B cell (primary cell): ENCODE data around the gene CDC14A. TPM values are rescaled to one million over a fixed set of nuclear protein-coding genes. Genes with fewer than 3 reads are reported as not detected.

Experiments used
- ATAC-seq: fragments of 200-7000 bp; cut with Tn5 transposase; one replicate; pipeline ENCODE4 v1.10.0; 2021; ENCODE audit warnings: low read depth, mild to moderate bottlenecking, moderate number of reproducible peaks, moderate library complexity
- CTCF ChIA-PET: fragments of 350-600 bp; sonication (Branson Sonifier 250); formaldehyde crosslinking; loops from one replicate; lab custom pipeline; 2021; ENCODE audit warnings: antibody characterized with exemption, inconsistent platforms; lab: Charles Lee
- POLR2A ChIA-PET: fragments of 350-600 bp; sonication (Branson Sonifier 250); formaldehyde crosslinking; loops from one replicate; lab custom pipeline; 2021; ENCODE audit warnings: antibody characterized with exemption; lab: Charles Lee
- DNase-seq: peaks from one replicate; pipeline ENCODE4 v3.0.0; 2013
- H2AFZ ChIP-seq: 2 replicates; pipeline ENCODE4 v1.6.1; 2012; ENCODE audit warnings: mild to moderate bottlenecking, low read depth, low read length; ENCODE audit not compliant: insufficient read depth, poor library complexity, severe bottlenecking
- H3K27ac ChIP-seq, 2 donors: 1 replicate in 1 of 2; 2 replicates in 1 of 2; pipeline ENCODE4 v1.5.1; 2012 to 2013; ENCODE audit warnings: low read length in 2 of 2, mild to moderate bottlenecking in 2 of 2, moderate library complexity in 1 of 2
- H3K27me3 ChIP-seq, 4 experiments: fragments of 200-600 bp in 1 of 4; sonication (generic) in 1 of 4; replicated peaks in 1 of 4; 1 replicate in 2 of 4; 2 replicates in 2 of 4; pipeline versions ENCODE4 v1.6.1 to v1.7.0; 2013 to 2016; ENCODE audit warnings: low read length in 3 of 4, mild to moderate bottlenecking in 2 of 4, mixed read lengths in 1 of 4, moderate library complexity in 1 of 4; ENCODE audit not compliant: insufficient read depth in 4 of 4, control insufficient read depth in 3 of 4; ENCODE audit errors: control extremely low read depth in 1 of 4
- H3K36me3 ChIP-seq, 2 experiments: replicated peaks in 1 of 2; 1 replicate in 1 of 2; 2 replicates in 1 of 2; pipeline versions ENCODE4 v1.6.1 to v1.7.1; 2013; ENCODE audit warnings: low read length in 1 of 2; ENCODE audit not compliant: insufficient read depth in 2 of 2, control insufficient read depth in 1 of 2; ENCODE audit errors: control extremely low read depth in 1 of 2, extremely low read depth in 1 of 2
- H3K4me1 ChIP-seq, 2 donors: fragments of 200-600 bp in 1 of 2; sonication (generic) in 1 of 2; 1 replicate in 1 of 2; 2 replicates in 1 of 2; pipeline versions ENCODE4 v1.5.1 to v1.6.1; 2013 to 2017; ENCODE audit warnings: low read length in 2 of 2; ENCODE audit not compliant: control insufficient read depth in 2 of 2, insufficient read depth in 2 of 2
- H3K4me2 ChIP-seq: replicated peaks from 2 replicates; pipeline ENCODE3; 2012; ENCODE audit warnings: mild to moderate bottlenecking, low read depth, low read length; ENCODE audit not compliant: poor library complexity, severe bottlenecking
- H3K4me3 ChIP-seq, 5 experiments: fragments of 200-600 bp in 1 of 5; sonication (generic) in 1 of 5; 1 replicate in 3 of 5; 2 replicates in 2 of 5; pipeline versions ENCODE4 v1.5.1 to v1.7.0; 2011 to 2016; ENCODE audit warnings: low read length in 4 of 5, mild to moderate bottlenecking in 4 of 5, low read depth in 2 of 5, control low read depth in 1 of 5, moderate library complexity in 1 of 5; ENCODE audit not compliant: insufficient read depth in 1 of 5; ENCODE audit errors: control extremely low read depth in 1 of 5, extremely low read depth in 1 of 5
- H3K79me2 ChIP-seq: fragments of 200-600 bp; sonication (generic); one replicate; pipeline ENCODE4 v1.6.0; 2016; ENCODE audit warnings: low read length; ENCODE audit not compliant: control insufficient read depth, insufficient read depth
- H3K9ac ChIP-seq: fragments of 200-600 bp; sonication (generic); 2 replicates; pipeline ENCODE4 v1.6.1; 2017; ENCODE audit warnings: mild to moderate bottlenecking, low read length, moderate library complexity
- H3K9me3 ChIP-seq, 3 donors: one replicate each; pipeline versions ENCODE4 v1.6.1 to v1.7.1; 2013; ENCODE audit warnings: low read length in 2 of 3; ENCODE audit not compliant: control insufficient read depth in 2 of 3, insufficient read depth in 1 of 3; ENCODE audit errors: control extremely low read depth in 1 of 3
- H4K20me1 ChIP-seq: 2 replicates; pipeline ENCODE4 v1.6.0; 2012; ENCODE audit warnings: mild to moderate bottlenecking, low read length; ENCODE audit not compliant: insufficient read depth, control insufficient read depth, poor library complexity, severe bottlenecking
- H3K27ac Mint-ChIP-seq: one replicate; pipeline ENCODE4 v1.8.0; 2021; ENCODE audit warnings: mixed read lengths
- H3K27me3 Mint-ChIP-seq: one replicate; pipeline ENCODE4 v1.8.0; 2021; ENCODE audit warnings: mixed read lengths
- H3K4me1 Mint-ChIP-seq: one replicate; pipeline ENCODE4 v1.8.0; 2021; ENCODE audit warnings: mixed read lengths
- H3K4me3 Mint-ChIP-seq: one replicate; pipeline ENCODE4 v1.8.0; 2021; ENCODE audit warnings: mixed read lengths
- H3K9me3 Mint-ChIP-seq: one replicate; pipeline ENCODE4 v1.8.0; 2022; ENCODE audit warnings: mixed read lengths; ENCODE audit not compliant: insufficient read depth
- EZH2 ChIP-seq: IDR thresholded peaks from 2 replicates; pipeline ENCODE4 v1.6.1; 2012; ENCODE audit warnings: borderline replicate concordance, low read depth, mild to moderate bottlenecking, moderate library complexity, low read length; ENCODE audit not compliant: insufficient read depth, poor library complexity, severe bottlenecking
- WGBS: methylation state at CpG from one replicate; pipeline ENCODE4 v1.1.5; 2013; ENCODE audit warnings: missing lambda C conversion rate; ENCODE audit not compliant: insufficient coverage; 5-methylcytosine and 5-hydroxymethylcytosine counted together
- intact Hi-C: fragments of 100-400 bp; cut with micrococcal nuclease; formaldehyde crosslinking; loops from one replicate; pipeline ENCODE4 v1.10.0; 2022
- polyA plus RNA-seq: library from polyadenylated mRNA; depleted of rRNA; stranded (reverse); fragments of >200 nt; gene quantifications from 2 replicates; pipeline ENCODE4 v1.2.3, GENCODE V29; 2012
- total RNA-seq, 2 donors: library from RNA; stranded (reverse); fragments of 120-200 nt in 1 of 2; gene quantifications; 1 replicate in 1 of 2; 2 replicates in 1 of 2; pipeline versions ENCODE4 v1.2.3 to v1.2.4, GENCODE V29; 2013 to 2022
- TF ChIP-seq, protein P1 (sequence below): fragments of 200-600 bp; IDR thresholded peaks from one replicate; pipeline ENCODE4 v1.8.0; 2022; ENCODE audit warnings: antibody characterized with exemption, mild to moderate bottlenecking

The CDC14A gene
- total and polyA plus RNA-seq, 2 donors (not counting 1 experiment from before 2014, with no cell fraction given) = 6.1 to 41.7 TPM

GRCh38 chr1:100308777-100309176 lies 43.5 kb upstream of the CDC14A start:
- Histone ChIP-seq H3K27ac (no peak overlapping the region), H2AFZ (no peak overlapping the region), H4K20me1 (no peaks in the 10 kb centered on the region), H3K4me3 (no peak overlapping the region), H3K9me3 (no peaks in the 10 kb centered on the region), H3K4me2 (no peak overlapping the region), H3K9ac (no peak overlapping the region), H3K79me2 (no peaks in the 10 kb centered on the region), H3K36me3 (no peaks in the 10 kb centered on the region), H3K4me1 (no peaks in the 10 kb centered on the region), H3K27me3 (no peaks in the 10 kb centered on the region)
- Mint-ChIP-seq H3K27me3 (no peaks in the 10 kb centered on the region), H3K27ac (no peak overlapping the region), H3K4me1 (no peaks in the 10 kb centered on the region), H3K4me3 (no peak overlapping the region), H3K9me3 (peaks cover 8% of the 10 kb centered on the region)
- intact Hi-C loops = no loop called here
- ChIA-PET POLR2A (no interaction called here), CTCF (no interaction called here)
- no peak for ATAC-seq
- WGBS = no CpG with 5 or more reads among the region's 2 CpGs
- no peak for DNase-seq
- TF ChIP-seq, protein P1, sequence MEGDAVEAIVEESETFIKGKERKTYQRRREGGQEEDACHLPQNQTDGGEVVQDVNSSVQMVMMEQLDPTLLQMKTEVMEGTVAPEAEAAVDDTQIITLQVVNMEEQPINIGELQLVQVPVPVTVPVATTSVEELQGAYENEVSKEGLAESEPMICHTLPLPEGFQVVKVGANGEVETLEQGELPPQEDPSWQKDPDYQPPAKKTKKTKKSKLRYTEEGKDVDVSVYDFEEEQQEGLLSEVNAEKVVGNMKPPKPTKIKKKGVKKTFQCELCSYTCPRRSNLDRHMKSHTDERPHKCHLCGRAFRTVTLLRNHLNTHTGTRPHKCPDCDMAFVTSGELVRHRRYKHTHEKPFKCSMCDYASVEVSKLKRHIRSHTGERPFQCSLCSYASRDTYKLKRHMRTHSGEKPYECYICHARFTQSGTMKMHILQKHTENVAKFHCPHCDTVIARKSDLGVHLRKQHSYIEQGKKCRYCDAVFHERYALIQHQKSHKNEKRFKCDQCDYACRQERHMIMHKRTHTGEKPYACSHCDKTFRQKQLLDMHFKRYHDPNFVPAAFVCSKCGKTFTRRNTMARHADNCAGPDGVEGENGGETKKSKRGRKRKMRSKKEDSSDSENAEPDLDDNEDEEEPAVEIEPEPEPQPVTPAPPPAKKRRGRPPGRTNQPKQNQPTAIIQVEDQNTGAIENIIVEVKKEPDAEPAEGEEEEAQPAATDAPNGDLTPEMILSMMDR = no peak
- TF ChIP-seq EZH2 = no peak

- no peak for ATAC-seq
- Histone ChIP-seq H3K4me3 (no peak overlapping the region), H3K4me1 (no peaks in the 10 kb centered on the region), H3K27ac (no peak overlapping the region), H3K4me2 (no peak overlapping the region), H3K79me2 (no peaks in the 10 kb centered on the region), H3K9ac (no peak overlapping the region), H3K9me3 (no peaks in the 10 kb centered on the region), H2AFZ (no peak overlapping the region), H4K20me1 (no peaks in the 10 kb centered on the region), H3K36me3 (no peaks in the 10 kb centered on the region), H3K27me3 (no peaks in the 10 kb centered on the region)
- TF ChIP-seq, protein P1 = no peak
- no peak for TF ChIP-seq EZH2
- Mint-ChIP-seq H3K4me1 (peaks cover 2% of the 10 kb centered on the region), H3K27me3 (no peaks in the 10 kb centered on the region), H3K27ac (no peak overlapping the region), H3K9me3 (peaks cover 8% of the 10 kb centered on the region), H3K4me3 (no peak overlapping the region)
- ChIA-PET POLR2A (no interaction called here), CTCF (no interaction called here)
- intact Hi-C loops = no loop called here
- DNase-seq = no peak
Measured at GRCh38 chr1:100309863-100310262, 42.4 kb upstream of the CDC14A start.
